TTC549 (cell line): ENCODE data around the gene IMPA2.
A peak's percentile ranks its signal among the peaks of the same experiment; 100 is the strongest.
"Not testable (repeated sequence)": the region's sequence is repeated elsewhere in the genome, so short reads cannot be mapped to it uniquely, and the experiment has no call there.

Experiments
- FAIRE-seq: peaks from 2 replicates; lab custom pipeline; 2012; peaks lifted over from hg19 to GRCh38; lab: Jason Lieb, UNC

IMPA2 gene

GRCh38 chr18:11981192-11981542 lies at the start of gene IMPA2:
Gene IMPA2 (plus strand): TSS chr18:11981507. CDS start chr18:11981670, 163 bp downstream.
- FAIRE-seq: no peak

GRCh38 chr18:11932393-11932792 lies 48.9 kb upstream of the IMPA2 start:
- no peak for FAIRE-seq

- FAIRE-seq: peak; percentile 48
These were observed 43.3 kb upstream of the IMPA2 start for GRCh38 chr18:11937874-11938478.

GRCh38 chr18:11940956-11941355 lies 40.4 kb upstream of the IMPA2 start:
- FAIRE-seq: no peak

GRCh38 chr18:11943551-11943950 lies 37.8 kb upstream of the IMPA2 start:
- no peak for FAIRE-seq

GRCh38 chr18:11944252-11944651 lies 37.1 kb upstream of the IMPA2 start:
- no peak for FAIRE-seq

GRCh38 chr18:11944786-11945185 lies 36.5 kb upstream of the IMPA2 start:
- no peak for FAIRE-seq

GRCh38 chr18:11945834-11946659 lies 35.3 kb upstream of the IMPA2 start:
- FAIRE-seq: not testable (repeated sequence)

- no peak for FAIRE-seq
These were observed 34.6 kb upstream of the IMPA2 start for GRCh38 chr18:11946756-11947155.

GRCh38 chr18:11947214-11948191 lies 33.8 kb upstream of the IMPA2 start:
- no peak for FAIRE-seq

GRCh38 chr18:11948852-11949523 lies 32.3 kb upstream of the IMPA2 start:
- no peak for FAIRE-seq

GRCh38 chr18:11950824-11951223 lies 30.5 kb upstream of the IMPA2 start:
- FAIRE-seq: no peak

GRCh38 chr18:11951390-11951851 lies 29.9 kb upstream of the IMPA2 start:
- FAIRE-seq: no peak

GRCh38 chr18:11953113-11953512 lies 28.2 kb upstream of the IMPA2 start:
- FAIRE-seq: no peak

- FAIRE-seq: no peak
These were observed 25.9 kb upstream of the IMPA2 start for GRCh38 chr18:11955239-11956029.

GRCh38 chr18:11956371-11957308 lies 24.7 kb upstream of the IMPA2 start:
- no peak for FAIRE-seq

- no peak for FAIRE-seq
These were observed 23.7 kb upstream of the IMPA2 start for GRCh38 chr18:11957636-11958035.

GRCh38 chr18:11959651-11960050 lies 21.7 kb upstream of the IMPA2 start:
- FAIRE-seq: not testable (repeated sequence)

GRCh38 chr18:11960743-11961380 lies 20.4 kb upstream of the IMPA2 start:
- FAIRE-seq: no peak
